Subcutaneous abdominal adipose tissue (tissue), 5 donors: ENCODE data around the gene HECTD4.

ENCODE experiments used
- H3K27ac ChIP-seq: one replicate; pipeline ENCODE4 v1.7.0; 2013; ENCODE audit warnings: low read depth, mild to moderate bottlenecking, inconsistent platforms, low read length, moderate library complexity
- H3K27me3 ChIP-seq, 5 donors: one replicate each; pipeline ENCODE4 v1.7.0; 2013; ENCODE audit warnings: low read length in 5 of 5, inconsistent platforms in 1 of 5; ENCODE audit not compliant: control insufficient read depth in 5 of 5, insufficient read depth in 4 of 5
- H3K36me3 ChIP-seq, 5 donors: one replicate each; pipeline ENCODE4 v1.7.0; 2013; ENCODE audit warnings: low read length in 5 of 5; ENCODE audit not compliant: control insufficient read depth in 5 of 5, insufficient read depth in 5 of 5
- H3K4me1 ChIP-seq, 5 donors: one replicate each; pipeline ENCODE4 v1.7.0; 2013; ENCODE audit warnings: low read length in 5 of 5, mild to moderate bottlenecking in 3 of 5, moderate library complexity in 1 of 5; ENCODE audit not compliant: control insufficient read depth in 5 of 5, insufficient read depth in 5 of 5
- H3K4me3 ChIP-seq, 5 donors: one replicate each; pipeline ENCODE4 v1.7.0; 2013; ENCODE audit warnings: low read length in 5 of 5, low read depth in 1 of 5
- H3K9ac ChIP-seq, 5 donors: one replicate each; pipeline ENCODE4 v1.7.0; 2013; ENCODE audit warnings: low read length in 5 of 5, mild to moderate bottlenecking in 4 of 5, moderate library complexity in 3 of 5
- H3K9me3 ChIP-seq, 5 donors: one replicate each; pipeline ENCODE4 v1.7.0; 2013; ENCODE audit warnings: low read length in 5 of 5; ENCODE audit not compliant: control insufficient read depth in 5 of 5
- donor health status: healthy.
- donor health status: healthy.
- donor health status: healthy.
- donor health status: healthy.
- donor health status: healthy.

Gene HECTD4

DNA sequence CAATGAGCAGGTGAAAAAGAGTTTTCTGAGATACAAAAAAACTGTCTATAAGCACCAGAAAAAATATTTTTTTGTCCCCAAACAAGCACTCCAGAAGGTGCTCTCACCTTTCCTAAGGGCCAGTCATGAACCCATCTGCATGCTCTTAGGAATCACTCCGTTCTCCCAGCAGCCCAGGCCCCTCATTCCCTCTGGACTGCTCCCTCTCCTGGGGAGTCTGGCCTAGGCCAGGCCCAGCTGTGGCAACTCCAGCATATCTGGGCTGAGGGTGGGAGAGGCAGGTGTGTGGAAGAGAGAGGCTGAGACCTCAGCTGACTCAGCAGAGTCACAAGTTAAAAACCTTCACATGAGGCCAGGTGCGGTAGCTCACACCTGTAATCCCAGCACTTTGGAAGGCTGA lies 202.3 kb downstream of the HECTD4 start:
- H3K36me3 ChIP-seq, result peaks cover 2 to 82% (median 71%) of the 10 kb centered on the region in 5 donors
- no peak overlapping the region for H3K9ac ChIP-seq
- peaks cover 0 to 7% (median under 1%) of the 10 kb centered on the region in 5 donors for H3K4me1 ChIP-seq
- H3K4me3 ChIP-seq, result no peak overlapping the region
- H3K27me3 ChIP-seq, result no peaks in the 10 kb centered on the region
- H3K9me3 ChIP-seq, result no peaks in the 10 kb centered on the region
- H3K27ac ChIP-seq, result no peak overlapping the region

GRCh38 chr12:112179341-112179740 lies 202.9 kb downstream of the HECTD4 start:
- Histone ChIP-seq H3K4me3 (no peak overlapping the region), H3K27me3 (no peaks in the 10 kb centered on the region), H3K9me3 (no peaks in the 10 kb centered on the region), H3K36me3 (peaks cover 2 to 80% (median 69%) of the 10 kb centered on the region in 5 donors), H3K27ac (no peak overlapping the region), H3K9ac (no peak overlapping the region), H3K4me1 (peaks cover 0 to 7% (median 0%) of the 10 kb centered on the region in 5 donors)

- peaks cover 0 to 7% (median 0%) of the 10 kb centered on the region in 5 donors for H3K4me1 ChIP-seq
- H3K4me3 ChIP-seq, result no peak overlapping the region
- no peaks in the 10 kb centered on the region for H3K9me3 ChIP-seq
- H3K9ac ChIP-seq, result no peak overlapping the region
- no peak overlapping the region for H3K27ac ChIP-seq
- no peaks in the 10 kb centered on the region for H3K27me3 ChIP-seq
- H3K36me3 ChIP-seq, result peaks cover 2 to 75% (median 66%) of the 10 kb centered on the region in 5 donors
Observed at GRCh38 chr12:112178796-112179195, 203.4 kb downstream of the HECTD4 start.

GRCh38 chr12:112176321-112177010 lies 205.8 kb downstream of the HECTD4 start:
- no peaks in the 10 kb centered on the region for H3K27me3 ChIP-seq
- no peak overlapping the region for H3K27ac ChIP-seq
- H3K9ac ChIP-seq, result no peak overlapping the region
- no peaks in the 10 kb centered on the region for H3K9me3 ChIP-seq
- H3K4me3 ChIP-seq, result no peak overlapping the region
- peaks cover 0 to 7% (median 0%) of the 10 kb centered on the region in 5 donors for H3K4me1 ChIP-seq
- peaks cover 2 to 75% (median 67%) of the 10 kb centered on the region in 5 donors for H3K36me3 ChIP-seq

- Histone ChIP-seq H3K4me1 (peaks cover 0 to 7% (median 0%) of the 10 kb centered on the region in 5 donors), H3K9ac (no peak overlapping the region), H3K36me3 (peaks cover 2 to 81% (median 73%) of the 10 kb centered on the region in 5 donors), H3K27me3 (no peaks in the 10 kb centered on the region), H3K9me3 (no peaks in the 10 kb centered on the region), H3K4me3 (no peak overlapping the region), H3K27ac (no peak overlapping the region)
Observed at GRCh38 chr12:112175361-112176155, 206.7 kb downstream of the HECTD4 start.

DNA sequence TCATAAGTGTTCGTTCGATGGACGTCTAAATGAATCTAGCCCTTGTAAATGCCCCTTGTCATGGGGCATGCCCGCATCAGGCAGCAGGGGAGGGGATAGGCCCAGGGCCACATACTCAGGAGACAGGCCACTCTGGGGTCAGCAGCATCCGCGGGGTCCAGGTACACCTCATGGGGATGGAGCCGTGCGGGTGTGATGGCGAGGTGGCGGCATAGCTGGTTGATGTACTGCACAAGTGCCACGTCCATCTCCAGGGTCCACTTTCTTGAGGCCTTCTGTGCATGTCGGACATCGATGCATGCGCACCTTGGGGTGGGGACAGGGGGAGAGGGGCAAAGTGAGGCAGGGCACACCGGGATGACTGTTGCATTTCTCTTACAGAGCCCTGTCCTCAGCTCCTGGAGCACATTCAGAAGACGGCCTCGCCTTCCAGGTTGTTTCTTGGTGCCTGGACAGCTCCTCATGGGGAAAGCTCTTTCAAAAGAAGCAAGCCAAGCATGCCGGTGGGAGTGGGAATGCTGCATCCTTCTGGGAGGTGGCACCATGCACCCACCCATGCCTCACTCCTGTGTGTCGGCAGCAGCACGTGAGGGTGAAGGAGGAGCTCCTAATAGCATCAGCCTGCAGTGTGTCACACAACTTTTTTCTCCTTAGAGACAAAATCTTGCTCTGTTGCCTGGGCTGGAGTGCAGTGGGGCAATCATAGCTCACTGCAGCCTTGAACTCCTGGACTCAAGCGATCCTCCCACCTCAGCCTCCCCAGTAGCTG lies 209.5 kb downstream of the HECTD4 start:
- H3K27ac ChIP-seq, result no peak overlapping the region
- H3K9me3 ChIP-seq, result no peaks in the 10 kb centered on the region
- H3K27me3 ChIP-seq, result no peaks in the 10 kb centered on the region
- no peak overlapping the region for H3K4me3 ChIP-seq
- peaks cover 0 to 7% (median 0%) of the 10 kb centered on the region in 5 donors for H3K4me1 ChIP-seq
- peaks cover 2 to 81% (median 62%) of the 10 kb centered on the region in 5 donors for H3K36me3 ChIP-seq
- no peak overlapping the region for H3K9ac ChIP-seq

DNA sequence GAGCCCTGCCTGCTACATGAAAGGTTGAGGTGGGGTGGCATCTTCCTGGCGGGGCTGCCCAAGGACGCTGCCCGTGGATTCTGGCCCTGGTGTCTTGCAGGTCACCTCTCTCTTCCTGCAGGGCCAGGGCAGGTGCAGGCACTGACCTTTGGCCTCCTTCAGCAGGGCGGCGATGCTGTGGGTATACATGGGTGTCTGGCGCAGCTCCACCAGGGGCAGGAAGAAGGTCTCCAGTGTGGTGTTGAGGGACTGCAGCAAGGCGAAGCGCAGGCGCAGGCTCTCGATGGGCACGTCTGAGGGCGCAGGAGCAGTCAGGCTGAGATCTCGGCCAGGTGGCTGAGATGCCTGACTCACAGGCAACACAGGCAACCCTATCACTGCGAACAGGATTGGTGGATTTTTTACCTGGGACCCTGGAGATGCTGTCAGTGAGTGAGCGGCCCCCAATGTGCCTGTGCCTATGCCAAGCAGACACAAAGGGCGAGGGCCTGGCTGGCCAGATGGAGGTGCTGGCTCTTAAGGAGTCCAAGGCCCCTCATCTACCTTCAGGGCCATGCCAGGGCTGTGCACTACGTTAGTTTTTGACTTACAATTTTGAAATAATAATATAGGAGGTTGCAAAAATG lies 211.1 kb downstream of the HECTD4 start:
- Histone ChIP-seq H3K9ac (no peak overlapping the region), H3K9me3 (no peaks in the 10 kb centered on the region), H3K4me3 (no peak overlapping the region), H3K36me3 (peaks cover 2 to 80% (median 61%) of the 10 kb centered on the region in 5 donors), H3K27ac (no peak overlapping the region), H3K4me1 (peaks cover 0 to 4% (median 0%) of the 10 kb centered on the region in 5 donors), H3K27me3 (no peaks in the 10 kb centered on the region)

- peaks cover under 1 to 73% (median 57%) of the 10 kb centered on the region in 5 donors for H3K36me3 ChIP-seq
- H3K9ac ChIP-seq, result no peak overlapping the region
- no peaks in the 10 kb centered on the region for H3K27me3 ChIP-seq
- H3K4me3 ChIP-seq, result no peak overlapping the region
- no peak overlapping the region for H3K27ac ChIP-seq
- H3K4me1 ChIP-seq, result no peaks in the 10 kb centered on the region
- no peaks in the 10 kb centered on the region for H3K9me3 ChIP-seq
Observed at GRCh38 chr12:112170376-112170775, 211.9 kb downstream of the HECTD4 start.

GRCh38 chr12:112169966-112170365 lies 212.3 kb downstream of the HECTD4 start:
- Histone ChIP-seq H3K9ac (no peak overlapping the region), H3K4me1 (no peaks in the 10 kb centered on the region), H3K27ac (no peak overlapping the region), H3K9me3 (no peaks in the 10 kb centered on the region), H3K27me3 (no peaks in the 10 kb centered on the region), H3K4me3 (no peak overlapping the region), H3K36me3 (peaks cover 0 to 69% (median 53%) of the 10 kb centered on the region in 5 donors)
